GM21423 (cell line): ENCODE data around the gene IRF9.
"Not testable (repeated sequence)": the region's sequence is repeated elsewhere in the genome, so short reads cannot be mapped to it uniquely, and the experiment has no call there.

Source experiments
- ATAC-seq: cut with Tn5 transposase; IDR thresholded peaks from one replicate; pipeline ENCODE4 v1.9.1; 2021; ENCODE audit warnings: mild to moderate bottlenecking, moderate library complexity; ENCODE audit not compliant: unreplicated experiment

Gene IRF9

DNA sequence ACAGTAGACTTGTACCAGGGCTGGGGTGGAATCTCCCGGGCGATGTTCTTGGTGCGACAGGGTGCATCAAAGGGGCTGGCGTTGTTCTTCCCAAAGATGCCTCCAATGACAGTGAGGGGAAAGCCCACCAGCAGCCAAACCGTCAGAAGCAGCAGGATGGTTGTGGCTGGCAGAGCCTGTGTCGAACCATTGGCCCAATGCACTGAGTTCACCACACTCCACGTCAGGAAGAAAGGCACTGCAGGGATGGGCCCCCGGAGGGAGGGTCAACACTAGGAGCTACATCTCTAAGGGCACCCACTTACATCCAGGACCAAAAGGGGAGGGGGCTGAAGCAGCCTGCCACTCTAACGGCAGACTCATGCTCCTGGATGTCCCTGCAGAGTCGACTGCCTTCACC lies 29.4 kb downstream of the IRF9 start:
- ATAC-seq: no peak

DNA sequence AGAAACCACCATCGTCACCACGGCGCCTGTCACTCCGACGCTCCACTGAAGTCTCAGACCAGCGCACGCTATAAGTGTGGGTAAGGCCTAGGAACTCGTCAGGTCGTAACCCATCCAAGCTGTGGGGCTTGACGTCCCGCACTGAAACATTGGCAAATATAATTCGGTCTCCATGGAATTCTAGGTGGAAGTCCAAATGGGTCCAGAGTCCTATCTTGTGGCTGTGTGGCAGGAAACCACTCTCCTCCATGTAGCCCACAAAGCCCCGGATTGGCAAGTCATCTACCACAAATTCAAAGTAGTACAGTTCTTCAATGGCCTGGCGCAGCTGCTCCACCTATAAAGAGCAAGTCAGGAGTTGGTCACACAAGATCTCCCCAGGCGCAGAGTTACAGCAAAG lies 31.9 kb downstream of the IRF9 start:
- no peak for ATAC-seq

GRCh38 chr14:24194186-24194872 lies 33.3 kb downstream of the IRF9 start:
- ATAC-seq: no peak

GRCh38 chr14:24194873-24195185 lies 33.8 kb downstream of the IRF9 start:
- no peak for ATAC-seq

DNA sequence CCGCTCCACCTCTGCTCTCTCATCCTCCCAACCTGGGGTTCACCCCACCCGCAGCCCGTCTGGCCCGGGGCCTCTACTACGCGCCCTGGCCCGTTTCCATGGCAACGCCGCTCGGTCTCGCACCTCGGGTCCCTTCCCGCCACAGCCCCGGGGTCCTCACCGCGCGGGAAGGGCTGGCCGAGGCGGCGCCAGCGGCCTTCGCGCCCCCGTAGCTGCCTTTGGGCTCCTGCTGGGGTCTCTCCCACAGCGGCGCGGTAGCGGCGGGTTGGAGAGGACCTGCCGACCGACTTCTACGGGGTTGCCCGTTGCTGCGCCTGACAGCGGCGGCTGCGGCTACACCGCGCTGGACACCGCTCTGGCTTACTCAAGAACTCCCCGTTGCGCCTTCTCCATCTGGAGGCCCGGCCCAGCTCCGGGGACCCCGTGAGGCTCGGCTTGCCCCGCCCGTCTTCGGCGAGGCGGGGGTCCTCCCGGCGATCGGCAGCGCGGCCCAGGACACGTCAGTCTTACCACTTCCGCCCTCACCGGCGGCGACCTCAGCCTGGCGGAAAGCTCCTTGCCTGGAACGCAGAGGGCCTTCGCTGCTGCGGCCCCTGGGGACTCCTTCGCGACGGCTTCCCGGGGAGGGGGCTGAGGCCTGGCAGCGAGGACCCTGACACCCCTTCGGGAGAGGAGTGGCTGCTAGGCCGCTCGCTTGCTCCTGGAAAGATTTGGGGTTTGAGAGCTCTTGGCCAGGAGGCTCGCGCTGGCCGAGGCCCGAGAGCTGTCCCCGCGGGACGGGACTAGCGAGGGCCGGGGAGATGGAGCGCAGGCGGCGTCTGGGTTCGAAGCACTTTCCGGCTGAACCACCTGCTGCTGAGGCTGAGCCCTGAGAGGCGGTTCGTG lies 34.4 kb downstream of the IRF9 start, which contains the start of gene TM9SF1:
Gene TM9SF1, minus strand, starts transcription at position 256 of the 885 bp plus-strand sequence. CDS start 422 bp downstream, outside the sequence.
- peak; percentile 84 for ATAC-seq

GRCh38 chr14:24196071-24197055 lies 35.3 kb downstream of the IRF9 start:
- no peak for ATAC-seq

DNA sequence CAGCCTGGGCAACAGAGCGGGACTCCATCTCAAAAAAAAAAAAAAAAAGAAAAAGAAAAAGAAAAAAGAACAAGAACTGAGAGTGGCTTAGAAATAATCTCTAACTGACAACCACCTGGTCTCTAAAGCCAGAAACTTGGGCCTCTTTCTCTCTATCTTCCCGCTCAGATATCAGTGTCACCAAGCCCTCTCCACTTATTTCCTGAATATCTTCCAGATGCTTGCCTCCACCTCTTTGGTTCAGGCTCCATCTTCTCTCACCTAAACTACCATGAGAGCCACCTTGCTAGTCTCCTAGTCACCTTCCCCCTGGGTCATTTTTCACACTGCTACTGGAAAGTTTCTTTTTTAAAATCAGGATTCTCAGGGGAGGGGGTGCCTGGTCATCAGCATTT lies 36.0 kb downstream of the IRF9 start:
- no peak for ATAC-seq

DNA sequence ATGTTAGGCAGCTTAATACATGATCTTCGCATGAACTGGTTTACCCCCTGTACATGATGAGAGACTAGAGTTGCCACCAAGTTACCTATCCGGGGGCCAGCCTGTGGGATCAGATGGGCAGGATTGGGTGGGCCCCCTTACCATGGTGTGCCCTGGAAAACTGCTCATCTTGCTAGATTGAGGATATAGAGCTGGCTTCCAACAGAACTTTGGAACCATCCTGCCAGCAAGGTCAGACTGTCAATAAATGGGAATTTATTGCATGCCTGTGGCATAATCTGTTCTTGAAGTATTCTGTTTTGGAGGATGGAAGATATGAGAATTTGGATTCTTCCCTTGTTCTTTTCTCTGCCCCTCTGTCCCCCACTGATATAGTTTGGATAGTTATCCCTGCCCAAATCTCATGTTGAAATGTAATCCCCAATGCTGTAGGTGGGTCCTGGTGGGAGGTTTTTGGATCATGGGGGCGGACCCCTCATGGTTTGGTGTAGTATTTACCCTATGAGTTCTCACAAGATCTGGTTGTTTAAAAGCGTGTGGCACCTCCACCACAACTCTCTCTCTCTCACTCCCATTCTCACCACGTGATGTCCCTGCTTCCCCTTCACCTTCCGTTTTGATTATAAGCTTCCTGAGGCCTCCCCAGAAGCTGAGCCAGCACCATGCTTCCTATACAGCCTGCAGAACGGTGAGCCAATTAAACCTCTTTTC lies 37.9 kb downstream of the IRF9 start:
- no peak for ATAC-seq

GRCh38 chr14:24202538-24202937 lies 41.5 kb downstream of the IRF9 start:
- not testable (repeated sequence) for ATAC-seq

DNA sequence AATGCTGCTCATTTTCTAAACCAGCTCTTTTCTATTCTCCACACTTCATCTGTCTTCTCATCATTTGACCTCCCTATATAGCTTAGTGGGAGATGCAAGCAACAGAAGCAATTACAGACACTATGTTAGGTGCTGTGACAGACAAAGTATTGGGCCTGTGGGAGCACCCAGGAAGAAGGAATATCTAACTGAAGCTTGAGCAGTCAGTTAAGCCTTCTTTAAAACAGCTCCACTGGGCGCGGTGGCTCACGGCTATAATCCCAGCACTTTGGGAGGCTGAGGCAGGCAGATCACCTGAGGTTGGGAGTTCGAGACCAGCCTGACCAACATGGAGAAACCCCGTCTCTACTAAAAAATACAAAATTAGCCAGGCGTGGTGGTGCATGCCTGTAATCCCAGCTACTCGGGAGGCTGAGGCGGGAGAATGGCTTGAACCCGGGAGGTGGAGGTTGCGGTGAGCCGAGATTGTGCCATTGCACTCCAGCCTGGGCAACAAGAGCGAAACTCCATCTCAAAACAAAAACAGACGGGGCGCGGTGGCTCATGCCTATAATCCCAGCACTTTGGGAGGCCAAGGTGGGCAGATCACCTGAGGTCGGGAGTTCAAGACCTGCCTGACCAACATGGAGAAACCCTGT lies 42.3 kb downstream of the IRF9 start:
- ATAC-seq: not testable (repeated sequence)

DNA sequence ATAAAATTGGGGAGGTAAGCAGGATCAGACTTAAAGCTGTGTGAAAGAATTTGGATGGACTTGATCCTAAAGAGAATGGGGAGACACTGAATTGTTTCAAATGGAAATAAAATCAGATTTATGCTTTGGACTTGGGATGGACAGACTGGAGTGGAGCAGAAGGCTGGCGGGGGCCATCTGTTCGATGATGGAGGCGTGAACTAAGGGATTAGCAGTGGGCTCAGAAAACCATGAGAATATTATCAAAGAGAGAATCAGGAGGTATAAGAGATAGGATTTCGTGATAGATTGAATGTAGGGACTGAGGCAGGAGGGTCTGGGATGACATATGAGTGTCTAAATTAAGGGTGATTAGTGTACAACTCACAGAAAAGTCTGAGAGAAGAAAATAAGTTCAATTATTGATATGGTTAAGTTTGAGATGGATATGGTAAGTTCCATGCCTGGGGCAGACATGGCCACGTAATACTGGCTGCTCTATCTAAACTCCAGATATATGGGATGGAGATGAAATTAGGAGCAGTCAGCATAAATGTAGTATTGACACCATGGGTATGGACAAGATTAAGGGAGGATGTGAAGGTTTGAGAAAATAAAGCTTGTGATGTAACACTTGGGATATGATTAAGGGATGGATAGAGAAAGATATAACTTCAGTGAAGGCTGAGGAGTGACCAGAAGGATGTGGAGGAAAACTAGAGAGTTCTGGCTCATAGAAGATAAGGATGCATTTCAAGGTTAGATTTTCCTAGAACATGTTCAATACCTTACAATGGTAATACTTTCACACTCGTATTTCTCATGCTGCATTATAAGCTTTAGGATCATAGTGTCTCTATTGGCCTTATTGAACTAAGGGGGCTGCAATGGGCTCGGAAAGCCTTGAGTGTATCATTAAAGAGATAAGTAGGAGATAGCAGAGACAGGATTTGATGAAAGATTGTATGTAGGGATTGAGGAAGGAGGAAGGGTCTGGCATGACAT lies 43.4 kb downstream of the IRF9 start:
- no peak for ATAC-seq

DNA sequence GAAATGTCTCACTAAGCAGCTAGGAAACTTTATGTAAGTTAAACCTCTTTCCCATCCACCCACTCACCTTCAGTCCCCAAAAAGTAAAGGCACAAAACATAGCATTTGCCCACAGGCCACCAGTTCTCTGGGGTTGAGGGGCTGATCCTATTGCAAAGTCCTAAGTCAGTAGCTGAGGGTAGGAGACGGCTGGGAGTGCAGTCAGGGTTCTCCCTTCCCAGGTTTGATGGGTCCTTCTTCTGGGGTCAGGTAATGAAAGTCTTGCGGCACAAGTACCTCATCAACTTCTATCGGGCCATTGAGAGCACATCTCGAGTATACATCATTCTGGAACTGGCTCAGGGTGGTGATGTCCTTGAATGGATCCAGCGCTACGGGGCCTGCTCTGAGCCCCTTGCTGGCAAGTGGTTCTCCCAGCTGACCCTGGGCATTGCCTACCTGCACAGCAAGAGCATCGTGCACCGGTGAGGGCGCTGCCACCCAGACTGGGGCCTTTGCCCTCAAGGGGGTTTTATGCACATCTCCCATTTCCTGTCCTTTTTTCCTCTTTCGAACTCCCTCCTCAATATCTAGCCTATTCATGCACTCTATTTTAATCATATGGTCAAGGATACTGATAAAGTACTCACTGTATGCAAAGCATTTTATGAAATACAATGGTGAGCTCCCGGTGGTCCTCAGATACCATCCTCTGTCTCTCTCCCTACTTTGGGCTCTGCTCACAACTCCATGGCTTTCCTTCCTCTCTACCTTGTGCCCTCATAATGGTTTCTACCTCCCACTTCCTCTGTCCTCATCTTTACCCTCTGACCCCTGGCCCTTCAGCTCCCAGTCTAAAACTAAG lies 45.4 kb downstream of the IRF9 start:
- no peak for ATAC-seq

DNA sequence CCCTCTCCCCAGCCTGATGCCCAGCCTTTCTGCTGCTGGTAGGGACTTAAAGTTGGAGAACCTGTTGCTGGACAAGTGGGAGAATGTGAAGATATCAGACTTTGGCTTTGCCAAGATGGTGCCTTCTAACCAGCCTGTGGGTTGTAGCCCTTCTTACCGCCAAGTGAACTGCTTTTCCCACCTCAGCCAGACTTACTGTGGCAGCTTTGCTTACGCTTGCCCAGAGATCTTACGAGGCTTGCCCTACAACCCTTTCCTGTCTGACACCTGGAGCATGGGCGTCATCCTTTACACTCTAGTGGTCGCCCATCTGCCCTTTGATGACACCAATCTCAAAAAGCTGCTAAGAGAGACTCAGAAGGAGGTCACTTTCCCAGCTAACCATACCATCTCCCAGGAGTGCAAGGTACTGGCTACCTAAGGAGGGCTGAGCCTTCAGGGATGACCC lies 46.1 kb downstream of the IRF9 start:
- no peak for ATAC-seq

GRCh38 chr14:24207625-24208024 lies 46.6 kb downstream of the IRF9 start:
- no peak for ATAC-seq

- ATAC-seq: no peak
Observed at GRCh38 chr14:24211311-24211710, 50.2 kb downstream of the IRF9 start.

DNA sequence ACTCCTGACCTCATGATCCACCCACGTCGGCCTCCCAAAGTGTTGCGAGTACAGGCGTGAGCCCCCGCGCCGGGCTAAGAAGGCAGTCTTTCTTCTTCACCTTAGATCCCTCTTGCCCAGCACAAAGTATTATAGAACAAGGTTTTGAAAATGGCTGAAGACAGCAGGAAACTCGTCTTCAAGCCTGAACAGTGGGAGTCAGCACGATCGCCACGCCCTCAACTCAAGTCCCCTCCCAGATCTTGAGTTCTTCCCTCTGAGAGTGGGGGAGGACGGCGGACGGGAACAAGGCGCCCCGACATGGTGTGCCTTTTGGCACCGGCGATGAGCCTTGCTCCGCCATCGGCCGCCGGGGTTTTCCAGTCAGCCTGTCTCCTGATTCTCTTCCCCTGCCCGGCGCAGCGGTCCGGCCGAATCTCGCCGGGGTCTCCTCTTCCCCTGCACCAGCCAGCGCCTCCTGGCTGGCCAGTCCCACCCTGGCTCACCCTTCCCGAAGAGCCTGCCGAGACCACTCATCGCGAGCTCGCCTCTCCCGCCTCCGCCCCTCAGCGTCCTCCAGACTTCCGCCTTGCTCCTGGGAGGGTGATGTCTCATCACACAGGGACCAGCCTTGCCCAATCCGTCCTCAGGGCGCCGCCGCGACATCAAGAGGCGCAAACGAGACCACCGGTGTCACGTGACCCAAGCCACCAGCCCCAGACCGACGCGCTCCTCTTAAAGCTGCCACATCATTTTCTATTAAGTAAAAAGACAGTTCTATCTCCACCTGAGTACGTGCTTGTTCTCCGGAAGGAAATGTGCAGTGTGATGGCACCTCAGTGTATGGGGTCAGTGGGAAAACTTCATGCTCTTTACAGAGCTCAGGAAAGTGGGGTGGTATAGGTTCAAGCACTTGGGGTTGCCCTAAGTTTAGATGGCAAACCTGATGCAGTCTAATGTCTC lies 52.1 kb downstream of the IRF9 start, which contains the start of gene CHMP4A:
Gene CHMP4A, minus strand, starts transcription at position 565 of the 942 bp plus-strand sequence. Its CDS starts 49 bp downstream, at position 516.
- peak; percentile 72 for ATAC-seq
